Mucosa of stomach (tissue), 1 donor: ENCODE data around the gene PROB1.

Experiments used
- H3K27me3 ChIP-seq: one replicate; pipeline ENCODE4 v1.7.0; 2013; ENCODE audit warnings: mild to moderate bottlenecking, low read length; ENCODE audit not compliant: control insufficient read depth, insufficient read depth
- H3K36me3 ChIP-seq: one replicate; pipeline ENCODE4 v1.7.0; 2013; ENCODE audit warnings: low read length; ENCODE audit not compliant: control insufficient read depth, insufficient read depth
- H3K4me1 ChIP-seq: one replicate; pipeline ENCODE4 v1.7.0; 2013; ENCODE audit warnings: mild to moderate bottlenecking, low read length; ENCODE audit not compliant: control insufficient read depth, insufficient read depth
- H3K4me3 ChIP-seq: one replicate; pipeline ENCODE4 v1.7.0; 2013; ENCODE audit warnings: low read length
- H3K9ac ChIP-seq: one replicate; pipeline ENCODE4 v1.7.0; 2013; ENCODE audit warnings: mild to moderate bottlenecking, low read length, moderate library complexity
- H3K9me3 ChIP-seq: one replicate; pipeline ENCODE4 v1.7.0; 2013; ENCODE audit warnings: mild to moderate bottlenecking, low read length, moderate library complexity; ENCODE audit not compliant: control insufficient read depth
- donor health status: Pancreatic carcinoma.

Gene PROB1

DNA sequence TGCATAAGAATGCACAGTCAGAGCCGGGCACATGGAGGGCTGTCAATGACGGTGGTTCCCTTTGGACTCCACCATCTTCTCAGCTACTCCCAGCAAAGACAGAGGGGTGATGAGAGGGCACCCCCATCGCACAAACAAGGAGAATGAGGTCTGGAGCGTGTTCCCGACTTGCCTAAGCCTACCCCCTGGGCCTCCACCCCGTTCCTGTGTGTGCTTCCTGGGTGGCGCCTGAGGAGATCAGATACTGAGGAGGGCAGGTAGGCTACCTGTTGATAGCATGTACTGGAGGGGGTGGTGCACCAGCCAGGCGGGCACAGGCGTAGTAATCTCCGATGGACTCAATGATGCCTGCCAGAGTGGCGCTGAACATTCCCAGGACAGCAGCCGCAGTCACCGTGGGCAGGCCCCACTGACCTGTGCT, 16.0 kb downstream of the PROB1 start:
- Histone ChIP-seq H3K27me3 (no peaks in the 10 kb centered on the region), H3K36me3 (no peaks in the 10 kb centered on the region), H3K9me3 (no peaks in the 10 kb centered on the region), H3K9ac (no peak overlapping the region), H3K4me3 (no peak overlapping the region), H3K4me1 (peaks cover 16% of the 10 kb centered on the region)

DNA sequence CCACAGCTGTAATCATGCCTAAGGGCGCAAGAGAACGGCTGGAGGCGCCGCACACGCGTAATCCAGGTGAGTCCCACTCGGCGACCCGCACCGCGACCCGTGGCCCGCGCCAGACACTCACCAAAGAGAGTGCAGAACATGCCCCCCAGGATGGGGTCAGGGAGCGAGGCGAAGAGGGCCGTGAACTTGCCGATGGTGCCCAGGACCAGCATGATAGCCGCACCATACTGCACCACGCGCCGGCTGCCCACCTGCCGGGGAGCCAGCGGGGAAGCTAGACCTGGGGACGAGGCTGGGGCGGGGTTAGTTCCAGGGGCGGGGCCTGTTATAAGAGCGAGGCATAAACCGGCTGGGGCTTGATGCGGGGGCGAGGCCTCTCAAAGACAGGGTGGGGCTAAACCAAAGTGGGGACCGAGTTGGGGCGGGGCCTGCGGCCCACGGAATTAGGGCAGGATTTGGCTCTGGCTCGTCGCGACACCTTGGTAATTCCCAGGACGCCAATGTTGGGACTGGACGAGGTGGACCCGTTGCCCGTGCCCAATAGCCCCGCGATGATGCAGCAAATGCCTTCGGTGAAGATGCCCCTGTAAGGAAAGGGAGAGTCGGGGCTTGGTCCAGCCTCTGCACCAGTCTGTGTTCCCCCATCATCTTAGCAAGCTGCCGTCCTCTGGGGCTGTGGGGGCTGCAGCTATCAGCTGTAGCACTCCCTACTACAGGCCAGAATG, 16.6 kb downstream of the PROB1 start:
- Histone ChIP-seq H3K4me3 (no peak overlapping the region), H3K9me3 (no peaks in the 10 kb centered on the region), H3K36me3 (no peaks in the 10 kb centered on the region), H3K4me1 (peaks cover 21% of the 10 kb centered on the region), H3K9ac (no peak overlapping the region), H3K27me3 (no peaks in the 10 kb centered on the region)

DNA sequence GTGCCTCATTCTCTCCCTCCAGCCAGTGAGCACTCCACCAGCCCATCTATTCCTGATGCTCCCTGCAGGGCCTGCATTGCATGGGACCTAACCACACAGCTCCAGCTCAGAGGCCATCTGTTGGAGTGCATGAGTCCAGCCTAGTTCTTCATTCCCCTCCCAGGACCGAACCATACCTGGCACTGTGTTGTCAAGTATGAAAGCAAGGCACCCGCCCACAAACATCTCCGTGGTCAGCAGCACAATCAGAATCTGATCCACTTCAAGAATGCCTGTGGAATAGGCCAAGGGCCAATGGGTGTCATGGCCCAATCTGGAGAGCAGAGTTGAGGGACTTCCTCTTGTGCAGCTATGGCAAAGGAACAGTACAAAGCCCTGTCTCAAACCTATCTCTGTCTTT, 17.7 kb downstream of the PROB1 start:
- H3K4me3 ChIP-seq = no peak overlapping the region
- H3K4me1 ChIP-seq = peaks cover 23% of the 10 kb centered on the region
- H3K27me3 ChIP-seq = no peaks in the 10 kb centered on the region
- H3K9ac ChIP-seq = no peak overlapping the region
- no peaks in the 10 kb centered on the region for H3K36me3 ChIP-seq
- no peaks in the 10 kb centered on the region for H3K9me3 ChIP-seq

DNA sequence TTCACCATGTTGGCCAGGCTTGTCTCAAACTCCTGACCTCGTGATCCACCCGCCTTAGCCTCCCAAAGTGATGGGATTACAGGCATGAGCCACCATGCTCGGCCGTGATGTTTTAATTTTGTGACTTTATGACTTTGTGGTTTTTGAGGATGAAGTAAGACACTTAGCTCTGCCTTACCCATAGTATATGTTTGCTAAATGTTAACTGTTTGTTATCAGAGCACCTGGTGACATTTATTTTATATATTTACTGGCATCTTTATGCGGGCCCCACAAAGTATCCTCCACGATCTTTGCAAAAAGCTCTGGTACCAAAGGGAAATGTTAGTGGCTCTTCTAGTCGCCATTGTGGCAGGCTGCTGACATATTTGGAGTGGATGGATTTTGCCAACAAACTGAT, 18.5 kb downstream of the PROB1 start:
- Histone ChIP-seq H3K36me3 (no peaks in the 10 kb centered on the region), H3K27me3 (no peaks in the 10 kb centered on the region), H3K9ac (no peak overlapping the region), H3K4me1 (peaks cover 23% of the 10 kb centered on the region), H3K4me3 (no peak overlapping the region), H3K9me3 (no peaks in the 10 kb centered on the region)

DNA sequence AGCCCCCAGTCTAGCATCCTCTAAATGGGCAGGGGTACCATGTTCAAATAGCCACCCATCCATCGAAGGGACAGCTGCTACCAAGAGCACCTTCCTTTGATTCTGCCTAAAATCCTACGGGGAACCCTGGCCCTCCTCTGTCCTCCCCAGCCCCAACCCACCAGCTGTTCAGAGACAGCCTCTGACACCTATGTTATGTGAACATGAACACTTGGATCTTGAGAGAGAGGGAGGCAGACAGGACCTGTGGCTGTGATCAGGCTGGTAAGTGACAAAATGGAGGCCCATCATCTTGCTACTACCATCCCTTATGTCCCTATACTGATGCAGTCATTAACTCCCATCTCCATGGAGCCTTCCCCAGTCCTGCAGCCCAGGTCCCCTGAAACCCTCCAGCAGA, 20.0 kb downstream of the PROB1 start:
- Histone ChIP-seq H3K9me3 (no peaks in the 10 kb centered on the region), H3K4me1 (peaks cover 23% of the 10 kb centered on the region), H3K4me3 (no peak overlapping the region), H3K27me3 (no peaks in the 10 kb centered on the region), H3K9ac (no peak overlapping the region), H3K36me3 (no peaks in the 10 kb centered on the region)

DNA sequence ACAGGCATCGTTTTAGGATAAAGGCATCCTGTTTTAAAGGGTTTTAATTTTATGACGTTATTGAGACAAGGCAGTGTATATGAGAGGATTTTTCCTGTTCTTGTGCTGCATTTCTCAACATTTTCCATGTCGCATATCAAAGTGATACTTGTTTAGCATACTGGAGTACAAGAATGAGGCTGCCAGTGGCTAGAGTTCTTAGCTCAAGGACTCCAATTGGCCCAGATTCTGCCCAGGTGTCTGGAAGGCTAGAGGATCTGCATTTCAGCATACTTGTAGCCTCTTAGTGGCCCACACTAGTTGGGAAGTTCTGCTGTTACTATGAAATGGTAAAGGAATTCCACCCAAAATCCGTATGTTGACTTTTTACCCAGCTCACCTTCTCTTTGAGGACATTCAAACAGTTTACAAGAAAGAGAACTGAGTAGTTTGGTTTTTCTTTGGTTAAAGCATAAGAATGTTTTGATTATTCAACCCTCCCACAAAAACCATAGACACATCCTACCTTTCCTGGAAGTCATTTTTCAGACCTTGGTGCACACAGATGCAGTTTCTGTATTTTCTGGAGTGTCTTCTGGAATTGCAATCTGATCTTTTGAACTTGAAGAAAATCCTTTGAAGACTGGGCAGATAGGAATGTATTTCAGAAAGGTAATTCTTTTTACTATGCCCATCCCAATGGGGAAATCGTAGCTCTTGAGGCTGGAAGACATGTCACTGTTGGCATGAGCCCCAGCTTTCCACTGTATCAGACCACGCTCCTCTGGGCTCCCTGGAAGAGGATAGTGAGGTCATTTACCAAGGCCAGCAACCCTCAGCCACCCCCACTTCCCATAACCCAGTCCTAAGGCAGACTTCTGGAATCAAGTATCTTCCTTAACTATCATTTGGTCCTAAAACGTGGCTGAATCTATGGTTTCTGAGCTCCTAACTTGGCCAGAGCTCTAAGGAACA, 23.1 kb downstream of the PROB1 start:
- Histone ChIP-seq H3K27me3 (no peaks in the 10 kb centered on the region), H3K4me3 (no peak overlapping the region), H3K4me1 (peaks cover 10% of the 10 kb centered on the region), H3K9me3 (no peaks in the 10 kb centered on the region), H3K36me3 (no peaks in the 10 kb centered on the region), H3K9ac (no peak overlapping the region)

DNA sequence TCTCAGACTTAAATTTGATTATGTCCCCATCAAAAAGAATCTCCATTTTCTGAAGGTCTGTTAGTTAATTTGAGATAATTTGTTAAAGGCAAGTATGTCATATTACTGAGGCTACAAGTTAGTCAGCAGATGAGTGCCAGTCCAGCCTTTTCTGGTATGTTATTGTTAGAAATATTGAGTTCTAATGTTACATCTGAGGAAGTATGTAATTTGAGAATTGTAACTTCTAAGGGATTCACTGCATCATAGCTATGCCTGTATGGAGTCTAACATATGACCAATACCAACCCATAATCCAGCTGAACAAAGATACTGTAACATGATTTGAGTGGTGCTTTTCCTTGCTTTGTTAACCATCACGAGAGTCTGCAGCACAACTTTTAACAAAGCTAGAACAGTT, 25.7 kb downstream of the PROB1 start:
- H3K4me1 ChIP-seq = peaks cover 10% of the 10 kb centered on the region
- H3K27me3 ChIP-seq = no peaks in the 10 kb centered on the region
- no peak overlapping the region for H3K9ac ChIP-seq
- H3K36me3 ChIP-seq = peaks cover under 1% of the 10 kb centered on the region
- H3K4me3 ChIP-seq = no peak overlapping the region
- H3K9me3 ChIP-seq = no peaks in the 10 kb centered on the region

DNA sequence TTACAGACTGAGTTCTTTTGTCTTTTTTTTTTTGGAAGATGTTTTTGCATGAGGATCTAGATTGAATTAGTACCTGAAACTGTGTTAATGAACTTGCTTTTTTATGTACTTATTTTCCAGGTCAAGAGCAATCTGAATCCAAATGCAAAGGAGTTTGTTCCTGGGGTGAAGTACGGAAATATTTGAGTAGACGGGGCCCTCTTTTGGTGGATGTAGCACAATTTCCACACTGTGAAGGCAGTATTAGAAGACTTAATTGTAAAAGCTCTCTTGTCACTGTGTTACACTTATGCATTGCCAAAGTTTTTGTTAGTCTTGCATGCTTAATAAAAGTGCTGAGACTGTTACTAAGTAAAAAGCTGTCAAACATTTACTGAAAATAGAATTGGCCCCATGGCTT, 26.3 kb downstream of the PROB1 start:
- Histone ChIP-seq H3K4me3 (no peak overlapping the region), H3K9me3 (no peaks in the 10 kb centered on the region), H3K9ac (no peak overlapping the region), H3K36me3 (peaks cover 6% of the 10 kb centered on the region), H3K4me1 (peaks cover 6% of the 10 kb centered on the region), H3K27me3 (no peaks in the 10 kb centered on the region)

DNA sequence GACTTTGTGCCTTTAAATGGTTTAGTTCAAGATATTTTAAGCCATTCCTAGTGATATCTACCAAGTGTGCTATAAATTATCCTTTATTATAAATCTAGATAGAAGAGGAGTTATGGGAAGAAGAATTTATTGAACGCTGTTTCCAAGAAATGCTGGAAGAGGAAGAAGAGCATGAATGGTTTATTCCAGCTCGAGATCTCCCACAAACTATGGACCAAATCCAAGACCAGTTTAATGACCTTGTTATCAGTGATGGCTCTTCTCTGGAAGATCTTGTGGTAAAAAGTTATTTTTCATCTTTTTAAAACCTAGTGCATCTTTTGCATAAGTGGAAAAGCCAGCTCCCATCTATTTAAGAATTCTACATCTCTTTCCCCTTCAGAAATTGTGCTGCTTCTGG, 30.4 kb downstream of the PROB1 start:
- no peak overlapping the region for H3K9ac ChIP-seq
- H3K27me3 ChIP-seq = no peaks in the 10 kb centered on the region
- no peaks in the 10 kb centered on the region for H3K4me1 ChIP-seq
- H3K4me3 ChIP-seq = no peak overlapping the region
- peaks cover 8% of the 10 kb centered on the region for H3K36me3 ChIP-seq
- no peaks in the 10 kb centered on the region for H3K9me3 ChIP-seq

DNA sequence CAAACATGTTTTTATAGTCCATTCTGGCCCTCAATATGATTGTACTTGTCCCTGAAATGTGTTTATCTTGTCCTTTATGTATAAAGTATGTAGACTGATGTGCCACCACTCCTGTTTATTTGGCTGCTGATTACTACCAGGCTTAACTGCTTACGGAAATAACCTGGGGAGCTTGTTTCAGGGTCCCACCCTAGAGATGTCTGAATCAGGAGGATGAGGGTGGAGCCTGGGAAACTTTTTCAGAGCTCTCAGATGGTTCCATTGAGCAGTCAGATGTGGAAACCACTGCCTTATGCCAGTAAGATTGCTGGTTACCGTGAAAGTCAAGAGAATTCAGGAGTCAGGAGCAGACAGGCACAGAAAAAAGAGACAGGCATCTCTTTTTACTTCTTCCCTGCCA, 31.0 kb downstream of the PROB1 start:
- no peak overlapping the region for H3K4me3 ChIP-seq
- peaks cover 8% of the 10 kb centered on the region for H3K36me3 ChIP-seq
- no peak overlapping the region for H3K9ac ChIP-seq
- H3K27me3 ChIP-seq = no peaks in the 10 kb centered on the region
- no peaks in the 10 kb centered on the region for H3K4me1 ChIP-seq
- no peaks in the 10 kb centered on the region for H3K9me3 ChIP-seq

DNA sequence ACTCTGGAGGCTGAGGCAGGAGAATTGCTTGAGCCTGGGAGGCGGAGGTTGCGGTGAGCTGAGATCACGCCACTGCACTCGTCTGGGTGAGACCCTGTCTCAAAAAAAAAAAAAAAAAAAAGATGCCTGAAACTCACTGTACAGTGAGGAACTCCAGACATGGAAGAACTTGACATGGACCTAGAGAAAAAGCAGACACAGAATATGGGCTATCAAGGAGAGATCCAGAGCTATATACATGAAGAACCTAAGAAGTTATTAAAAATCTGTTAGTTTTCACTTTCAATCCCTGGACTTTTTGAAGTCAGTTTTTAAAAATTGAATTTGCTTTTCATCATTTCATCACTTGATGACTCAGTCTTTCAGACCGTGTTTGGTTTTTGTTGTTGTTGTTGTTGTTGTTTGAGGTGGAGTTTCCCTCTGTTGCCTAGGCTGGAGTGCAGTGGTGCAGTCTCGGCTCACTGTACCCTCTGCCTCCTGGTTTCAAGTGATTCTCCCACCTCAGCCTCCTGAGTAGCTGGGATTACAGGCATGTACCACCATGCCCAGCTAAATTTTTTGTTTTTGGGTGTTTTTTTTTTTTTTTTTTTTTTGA, 33.0 kb downstream of the PROB1 start:
- Histone ChIP-seq H3K4me3 (no peak overlapping the region), H3K4me1 (no peaks in the 10 kb centered on the region), H3K9ac (no peak overlapping the region), H3K36me3 (peaks cover 8% of the 10 kb centered on the region), H3K9me3 (no peaks in the 10 kb centered on the region), H3K27me3 (no peaks in the 10 kb centered on the region)

DNA sequence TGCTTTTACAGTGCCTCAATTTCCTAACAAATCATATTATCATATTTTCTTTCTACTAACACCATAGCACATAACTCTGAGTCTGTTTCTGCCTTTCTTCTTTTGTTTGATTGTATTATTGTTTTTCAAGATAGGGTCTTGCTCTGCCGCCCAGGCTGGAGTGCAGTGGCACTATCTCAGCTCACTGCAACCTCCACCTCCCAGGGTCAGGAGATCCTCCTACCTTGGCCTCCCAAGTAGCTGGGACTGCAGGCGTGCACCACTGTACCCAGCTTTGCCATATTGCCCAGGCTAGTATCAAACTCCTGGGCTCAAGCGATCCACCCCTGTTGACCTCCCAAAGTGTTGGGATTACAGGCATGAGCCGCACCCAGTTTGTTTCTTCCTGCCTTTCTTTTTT, 34.5 kb downstream of the PROB1 start:
- H3K36me3 ChIP-seq = peaks cover 8% of the 10 kb centered on the region
- H3K27me3 ChIP-seq = no peaks in the 10 kb centered on the region
- H3K4me1 ChIP-seq = no peaks in the 10 kb centered on the region
- H3K9me3 ChIP-seq = no peaks in the 10 kb centered on the region
- H3K9ac ChIP-seq = no peak overlapping the region
- no peak overlapping the region for H3K4me3 ChIP-seq
